ENCODE data around the gene HELLS.
"Not testable (repeated sequence)": the region's sequence is repeated elsewhere in the genome, so short reads cannot be mapped to it uniquely, and the experiment has no call there.

Gene HELLS

DNA sequence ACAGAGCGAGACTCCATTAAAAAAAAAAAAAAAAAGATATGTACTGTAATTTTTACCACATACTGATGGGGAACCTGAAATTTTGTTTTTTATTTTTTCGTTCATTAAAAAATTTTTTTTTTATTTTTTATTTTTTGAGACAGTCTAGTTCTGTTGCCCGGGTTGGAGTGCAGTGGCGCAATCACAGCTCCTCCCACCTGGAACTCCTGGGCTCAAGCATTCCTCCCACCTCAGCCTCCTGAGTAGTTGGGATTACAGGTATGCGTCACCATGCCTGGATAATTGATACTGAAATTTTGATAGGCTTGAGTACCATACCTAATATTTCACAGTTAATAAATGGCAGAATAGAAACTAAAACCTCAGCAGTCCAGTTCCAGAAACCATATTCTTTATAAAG, 20.9 kb upstream of the HELLS start:
- no peak for DNase-seq (ENCODE audit: insufficient read length, low spot score)
- no peak for FAIRE-seq
- TF ChIP-seq, protein P1, sequence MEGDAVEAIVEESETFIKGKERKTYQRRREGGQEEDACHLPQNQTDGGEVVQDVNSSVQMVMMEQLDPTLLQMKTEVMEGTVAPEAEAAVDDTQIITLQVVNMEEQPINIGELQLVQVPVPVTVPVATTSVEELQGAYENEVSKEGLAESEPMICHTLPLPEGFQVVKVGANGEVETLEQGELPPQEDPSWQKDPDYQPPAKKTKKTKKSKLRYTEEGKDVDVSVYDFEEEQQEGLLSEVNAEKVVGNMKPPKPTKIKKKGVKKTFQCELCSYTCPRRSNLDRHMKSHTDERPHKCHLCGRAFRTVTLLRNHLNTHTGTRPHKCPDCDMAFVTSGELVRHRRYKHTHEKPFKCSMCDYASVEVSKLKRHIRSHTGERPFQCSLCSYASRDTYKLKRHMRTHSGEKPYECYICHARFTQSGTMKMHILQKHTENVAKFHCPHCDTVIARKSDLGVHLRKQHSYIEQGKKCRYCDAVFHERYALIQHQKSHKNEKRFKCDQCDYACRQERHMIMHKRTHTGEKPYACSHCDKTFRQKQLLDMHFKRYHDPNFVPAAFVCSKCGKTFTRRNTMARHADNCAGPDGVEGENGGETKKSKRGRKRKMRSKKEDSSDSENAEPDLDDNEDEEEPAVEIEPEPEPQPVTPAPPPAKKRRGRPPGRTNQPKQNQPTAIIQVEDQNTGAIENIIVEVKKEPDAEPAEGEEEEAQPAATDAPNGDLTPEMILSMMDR (IDR thresholded peaks at IDR 0.05; ENCODE audit: insufficient read depth, missing control alignments), result no peak

- not testable (repeated sequence) for DNase-seq (ENCODE audit: insufficient read length, low spot score); FAIRE-seq
Observed at GRCh38 chr10:94531550-94531949, 14.0 kb upstream of the HELLS start.

DNA sequence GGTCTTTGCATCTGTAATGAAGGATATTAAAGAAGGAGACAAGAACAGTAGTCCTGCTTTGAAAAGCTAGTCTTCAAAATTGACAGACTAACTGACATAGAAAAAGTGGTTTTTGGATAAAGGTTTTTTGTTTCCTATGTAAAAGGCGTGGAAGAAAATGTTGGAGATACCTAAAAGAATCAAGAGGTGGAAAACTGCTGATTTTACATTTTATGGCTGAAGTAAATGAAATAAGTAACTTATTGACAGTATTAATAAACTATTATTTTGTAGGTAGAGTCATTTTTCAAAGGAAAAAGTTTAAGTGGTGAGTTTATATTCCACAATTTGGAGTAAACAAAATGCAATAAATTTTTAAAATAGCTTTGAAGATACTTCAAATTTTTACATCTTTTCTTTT, 12.6 kb upstream of the HELLS start:
- no peak for FAIRE-seq
- no peak for DNase-seq (ENCODE audit: insufficient read length, low spot score)
- TF ChIP-seq, protein P1 (IDR thresholded peaks at IDR 0.05; ENCODE audit: insufficient read depth, missing control alignments), result no peak

GRCh38 chr10:94542282-94542681, 3.3 kb upstream of the HELLS start:
- DNase-seq (ENCODE audit: insufficient read length, low spot score); FAIRE-seq: not testable (repeated sequence)

- FAIRE-seq, result no peak
- DNase-seq (ENCODE audit: insufficient read length, low spot score), result no peak
- TF ChIP-seq, protein P1 (IDR thresholded peaks at IDR 0.05; ENCODE audit: insufficient read depth, missing control alignments), result no peak
Observed at GRCh38 chr10:94546049-94546900, 687 bp downstream of the HELLS start.

GRCh38 chr10:94546901-94547185, 1.3 kb downstream of the HELLS start:
- no peak for FAIRE-seq
- TF ChIP-seq, protein P1 (IDR thresholded peaks at IDR 0.05; ENCODE audit: insufficient read depth, missing control alignments), result no peak
- no peak for DNase-seq (ENCODE audit: insufficient read length, low spot score)

- FAIRE-seq (no peak), DNase-seq (ENCODE audit: insufficient read length, low spot score) (no peak)
- TF ChIP-seq, protein P1 (IDR thresholded peaks at IDR 0.05; ENCODE audit: insufficient read depth, missing control alignments), result no peak
Observed at GRCh38 chr10:94549221-94549620, 3.6 kb downstream of the HELLS start.

GRCh38 chr10:94567714-94568307, 22.2 kb downstream of the HELLS start:
- not testable (repeated sequence) for FAIRE-seq; DNase-seq (ENCODE audit: insufficient read length, low spot score)

GRCh38 chr10:94571081-94571480, 25.5 kb downstream of the HELLS start:
- TF ChIP-seq, protein P1 (IDR thresholded peaks at IDR 0.05; ENCODE audit: insufficient read depth, missing control alignments), result no peak
- DNase-seq (ENCODE audit: insufficient read length, low spot score) (no peak), FAIRE-seq (no peak)
